CD14-positive monocyte (primary cell): ENCODE measurements around the gene PDGFD. TPM values are rescaled to one million over a fixed set of nuclear protein-coding genes. Genes with fewer than 3 reads are reported as not detected.

Source experiments
- DNase-seq, 3 donors: peaks; one replicate each; pipeline ENCODE4 v3.0.0-alpha.2; 2011 to 2022
- H2AFZ ChIP-seq: 2 replicates; pipeline ENCODE4 v1.6.0; 2012; ENCODE audit warnings: mild to moderate bottlenecking, low read depth, low read length, inconsistent platforms; ENCODE audit not compliant: insufficient read depth, poor library complexity, severe bottlenecking
- H3K27ac ChIP-seq, 2 donors: 1 replicate in 1 of 2; 2 replicates in 1 of 2; pipeline ENCODE4 v1.5.1; 2012 to 2013; ENCODE audit warnings: low read length in 2 of 2, control low read depth in 1 of 2, inconsistent platforms in 1 of 2, low read depth in 1 of 2, mild to moderate bottlenecking in 1 of 2
- H3K27me3 ChIP-seq, 2 donors: one replicate each; pipeline versions ENCODE4 v1.6.0 to v1.6.1; 2011 to 2013; ENCODE audit warnings: low read length in 2 of 2; ENCODE audit not compliant: control insufficient read depth in 2 of 2, insufficient read depth in 2 of 2
- H3K36me3 ChIP-seq, 2 donors: replicated peaks in 1 of 2; 1 replicate in 1 of 2; 2 replicates in 1 of 2; pipeline versions ENCODE4 v1.5.1 to v1.6.1; 2012 to 2013; ENCODE audit warnings: low read length in 2 of 2, control low read depth in 1 of 2, inconsistent platforms in 1 of 2, mild to moderate bottlenecking in 1 of 2; ENCODE audit not compliant: insufficient read depth in 2 of 2, control insufficient read depth in 1 of 2
- H3K4me1 ChIP-seq, 2 donors: 1 replicate in 1 of 2; 2 replicates in 1 of 2; pipeline versions ENCODE4 v1.5.1 to v1.6.1; 2012 to 2013; ENCODE audit warnings: low read length in 2 of 2, control low read depth in 1 of 2, inconsistent platforms in 1 of 2, mild to moderate bottlenecking in 1 of 2, moderate library complexity in 1 of 2; ENCODE audit not compliant: insufficient read depth in 2 of 2, control insufficient read depth in 1 of 2
- H3K4me2 ChIP-seq: replicated peaks from 2 replicates; pipeline ENCODE3; 2012; ENCODE audit warnings: low read length, moderate library complexity, mild to moderate bottlenecking; ENCODE audit not compliant: poor library complexity, severe bottlenecking; ENCODE audit errors: extremely low read depth
- H3K4me3 ChIP-seq, 3 experiments: fragments of 200-600 bp in 1 of 3; sonication (generic) in 1 of 3; replicated peaks in 1 of 3; 1 replicate in 2 of 3; 2 replicates in 1 of 3; pipeline ENCODE4 v1.5.1; 2011 to 2013; ENCODE audit warnings: low read length in 3 of 3, mild to moderate bottlenecking in 3 of 3, control low read depth in 2 of 3, low read depth in 2 of 3, inconsistent platforms in 1 of 3, moderate library complexity in 1 of 3
- H3K79me2 ChIP-seq: 2 replicates; pipeline ENCODE4 v1.6.0; 2012; ENCODE audit warnings: mild to moderate bottlenecking, control low read depth, inconsistent platforms, low read length, moderate library complexity; ENCODE audit not compliant: insufficient read depth
- H3K9ac ChIP-seq: 2 replicates; pipeline ENCODE4 v1.6.0; 2017; ENCODE audit warnings: low read length, mild to moderate bottlenecking; ENCODE audit not compliant: insufficient read depth, poor library complexity, severe bottlenecking
- H3K9me3 ChIP-seq, 2 donors: replicated peaks in 1 of 2; 1 replicate in 1 of 2; 2 replicates in 1 of 2; pipeline versions ENCODE4 v1.5.1 to v1.6.1; 2012 to 2013; ENCODE audit warnings: low read length in 2 of 2, control low read depth in 1 of 2; ENCODE audit not compliant: control insufficient read depth in 1 of 2, insufficient read depth in 1 of 2
- H4K20me1 ChIP-seq: 2 replicates; pipeline ENCODE4 v1.6.0; 2012; ENCODE audit warnings: mild to moderate bottlenecking, low read length, control low read depth, moderate library complexity; ENCODE audit not compliant: insufficient read depth
- H3K27ac Mint-ChIP-seq, 7 donors: one replicate each; pipeline ENCODE4 v1.8.0; 2020; ENCODE audit warnings: mild to moderate bottlenecking in 7 of 7, mixed read lengths in 7 of 7, moderate library complexity in 6 of 7, inconsistent platforms in 2 of 7
- H3K27me3 Mint-ChIP-seq, 3 donors: one replicate each; pipeline ENCODE4 v1.8.0; 2021 to 2022; ENCODE audit warnings: low read depth in 3 of 3, mild to moderate bottlenecking in 3 of 3, mixed read lengths in 3 of 3, moderate library complexity in 3 of 3, inconsistent platforms in 1 of 3
- H3K36me3 Mint-ChIP-seq, 2 donors: one replicate each; pipeline ENCODE4 v1.8.0; 2020; ENCODE audit warnings: mixed read lengths in 2 of 2, inconsistent platforms in 1 of 2, mild to moderate bottlenecking in 1 of 2
- H3K4me1 Mint-ChIP-seq: one replicate; pipeline ENCODE4 v1.8.0; 2020; ENCODE audit warnings: mild to moderate bottlenecking, mixed read lengths
- H3K4me3 Mint-ChIP-seq, 2 donors: one replicate each; pipeline ENCODE4 v1.8.0; 2020; ENCODE audit warnings: mild to moderate bottlenecking in 2 of 2, mixed read lengths in 2 of 2, moderate library complexity in 1 of 2
- H3K9me3 Mint-ChIP-seq, 7 donors: one replicate each; pipeline ENCODE4 v1.8.0; 2020 to 2022; ENCODE audit warnings: mixed read lengths in 7 of 7, mild to moderate bottlenecking in 6 of 7, moderate library complexity in 6 of 7, inconsistent platforms in 2 of 7
- WGBS: methylation state at CpG from one replicate; pipeline ENCODE4 v1.1.5; 2013; ENCODE audit warnings: missing lambda C conversion rate; ENCODE audit not compliant: insufficient coverage; 5-methylcytosine and 5-hydroxymethylcytosine counted together
- intact Hi-C, 2 donors: fragments of 100-400 bp; cut with micrococcal nuclease; formaldehyde crosslinking; loops; one replicate each; pipeline versions ENCODE4 v1.15.0 to v1.15.1; 2023
- polyA plus RNA-seq, 3 donors: library from polyadenylated mRNA; depleted of rRNA in 1 of 3; unstranded in 2 of 3; stranded (reverse) in 1 of 3; fragments of 300-500 nt in 2 of 3; fragments of >200 nt in 1 of 3; fragmentation: Illumina TruSeq in 2 of 3; gene quantifications; 1 replicate in 2 of 3; 2 replicates in 1 of 3; pipeline ENCODE4 v1.2.3, GENCODE V29; 2012 to 2021
- TF ChIP-seq, protein P1 (sequence below): fragments of 200-600 bp; IDR thresholded peaks from one replicate; pipeline ENCODE4 v1.8.0; 2022; ENCODE audit warnings: antibody characterized with exemption, mild to moderate bottlenecking

The PDGFD gene
- polyA plus RNA-seq, 3 donors, result 0.05 to 0.15 TPM; not detected in 1

DNA sequence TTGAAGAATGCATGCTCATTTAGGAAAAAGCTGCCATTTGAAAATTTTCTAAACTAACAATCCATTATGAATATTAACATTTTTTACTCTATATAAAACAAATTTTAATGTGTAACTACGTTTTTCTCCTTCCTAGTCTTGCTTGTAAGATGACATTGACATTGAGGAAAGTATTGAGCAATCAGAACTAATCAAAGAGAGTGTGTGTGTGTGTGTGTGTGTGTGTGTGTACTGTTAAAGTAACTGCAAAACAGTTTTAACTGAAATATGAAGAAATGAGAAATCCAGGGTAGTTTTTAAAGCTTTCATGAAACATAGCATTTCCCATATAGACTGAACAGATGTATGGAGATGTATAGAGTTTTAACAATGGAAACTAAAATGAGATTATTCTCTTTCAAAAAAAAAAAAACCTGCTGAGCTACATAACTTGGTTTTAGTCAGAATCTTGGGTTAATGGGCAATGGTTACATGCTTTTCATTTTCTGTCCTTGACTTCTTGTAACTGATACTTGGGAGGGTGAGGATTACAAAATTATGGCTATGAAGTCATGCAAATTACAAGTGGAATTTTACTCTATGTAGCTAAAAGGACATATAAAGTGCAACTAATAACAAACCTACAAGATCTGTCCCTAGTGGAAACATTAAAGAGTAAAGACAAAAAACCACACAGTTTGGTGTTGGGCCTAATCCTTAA lies 2.0 kb downstream of the PDGFD start:
- no peaks in the 10 kb centered on the region for H3K79me2 ChIP-seq
- Mint-ChIP-seq H3K9me3 (no peaks in the 10 kb centered on the region), H3K36me3 (no peaks in the 10 kb centered on the region), H3K27me3 (peaks cover 0 to 15% (median 4%) of the 10 kb centered on the region in 3 donors), H3K27ac (no peak overlapping the region), H3K4me3 (no peak overlapping the region), H3K4me1 (peaks cover 10% of the 10 kb centered on the region)
- H3K4me2 ChIP-seq, result no peak overlapping the region
- H3K9ac ChIP-seq, result no peak overlapping the region
- no peak overlapping the region for H3K4me3 ChIP-seq
- H3K36me3 ChIP-seq, result no peaks in the 10 kb centered on the region
- no CpG with 5 or more reads among the region's 1 CpG for WGBS
- H3K9me3 ChIP-seq, result no peaks in the 10 kb centered on the region
- DNase-seq, result no peak
- H3K27ac ChIP-seq, result no peak overlapping the region
- no peaks in the 10 kb centered on the region for H3K27me3 ChIP-seq
- intact Hi-C loops, result no loop called here
- H3K4me1 ChIP-seq, result peaks cover 9 to 18% of the 10 kb centered on the region in 2 donors
- H4K20me1 ChIP-seq, result no peaks in the 10 kb centered on the region
- TF ChIP-seq, protein P1, sequence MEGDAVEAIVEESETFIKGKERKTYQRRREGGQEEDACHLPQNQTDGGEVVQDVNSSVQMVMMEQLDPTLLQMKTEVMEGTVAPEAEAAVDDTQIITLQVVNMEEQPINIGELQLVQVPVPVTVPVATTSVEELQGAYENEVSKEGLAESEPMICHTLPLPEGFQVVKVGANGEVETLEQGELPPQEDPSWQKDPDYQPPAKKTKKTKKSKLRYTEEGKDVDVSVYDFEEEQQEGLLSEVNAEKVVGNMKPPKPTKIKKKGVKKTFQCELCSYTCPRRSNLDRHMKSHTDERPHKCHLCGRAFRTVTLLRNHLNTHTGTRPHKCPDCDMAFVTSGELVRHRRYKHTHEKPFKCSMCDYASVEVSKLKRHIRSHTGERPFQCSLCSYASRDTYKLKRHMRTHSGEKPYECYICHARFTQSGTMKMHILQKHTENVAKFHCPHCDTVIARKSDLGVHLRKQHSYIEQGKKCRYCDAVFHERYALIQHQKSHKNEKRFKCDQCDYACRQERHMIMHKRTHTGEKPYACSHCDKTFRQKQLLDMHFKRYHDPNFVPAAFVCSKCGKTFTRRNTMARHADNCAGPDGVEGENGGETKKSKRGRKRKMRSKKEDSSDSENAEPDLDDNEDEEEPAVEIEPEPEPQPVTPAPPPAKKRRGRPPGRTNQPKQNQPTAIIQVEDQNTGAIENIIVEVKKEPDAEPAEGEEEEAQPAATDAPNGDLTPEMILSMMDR, result no peak
- no peak overlapping the region for H2AFZ ChIP-seq

DNA sequence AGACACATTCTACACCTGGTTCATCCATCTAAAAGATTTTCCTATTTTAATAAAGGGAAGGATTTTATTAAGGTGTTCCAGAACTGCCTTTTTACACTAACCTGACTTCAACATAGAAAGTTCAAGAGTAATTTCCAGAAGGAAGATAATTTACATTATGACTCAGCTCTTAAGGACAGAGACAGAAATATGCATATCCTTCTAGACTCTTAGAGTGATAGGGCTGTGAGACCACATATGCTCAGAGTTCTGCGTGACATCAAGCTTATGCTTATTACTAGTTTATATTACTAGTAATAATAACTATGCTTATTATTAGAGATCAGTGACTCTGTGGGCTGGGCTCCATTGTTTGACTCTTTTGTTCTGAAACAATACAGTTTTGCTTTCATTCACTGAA lies 4.6 kb downstream of the PDGFD start:
- no CpG with 5 or more reads among the region's 1 CpG for WGBS
- Histone ChIP-seq H2AFZ (no peak overlapping the region), H3K27me3 (no peaks in the 10 kb centered on the region), H3K79me2 (no peaks in the 10 kb centered on the region), H3K4me3 (no peak overlapping the region), H3K9ac (no peak overlapping the region), H3K4me1 (peaks cover 9 to 18% of the 10 kb centered on the region in 2 donors), H3K9me3 (no peaks in the 10 kb centered on the region), H3K27ac (no peak overlapping the region), H4K20me1 (no peaks in the 10 kb centered on the region), H3K4me2 (no peak overlapping the region), H3K36me3 (no peaks in the 10 kb centered on the region)
- peaks cover 0 to 11% (median 4%) of the 10 kb centered on the region in 3 donors for H3K27me3 Mint-ChIP-seq
- no peak overlapping the region for H3K4me3 Mint-ChIP-seq
- no peak for DNase-seq
- H3K4me1 Mint-ChIP-seq, result peaks cover 10% of the 10 kb centered on the region
- H3K36me3 Mint-ChIP-seq, result no peaks in the 10 kb centered on the region
- no peaks in the 10 kb centered on the region for H3K9me3 Mint-ChIP-seq
- no peak overlapping the region for H3K27ac Mint-ChIP-seq
- TF ChIP-seq, protein P1, result no peak
- intact Hi-C loops, result no loop called here
